Esophagus squamous epithelium (tissue), 4 donors: ENCODE measurements around the gene SETX.

Source experiments
- CTCF ChIP-seq, 6 experiments: fragments of 450-650 bp in 4 of 6; fragments of 200-600 bp in 2 of 6; sonication (generic) in 2 of 6; IDR thresholded peaks; one replicate each; pipeline ENCODE4 v1.5.1; 2016 to 2019; ENCODE audit warnings: antibody characterized with exemption in 6 of 6, mild to moderate bottlenecking in 4 of 6, moderate library complexity in 4 of 6
- POLR2A ChIP-seq, 4 donors: fragments of 450-650 bp; IDR thresholded peaks; one replicate each; pipeline ENCODE4 v1.6.1; 2017; ENCODE audit warnings: antibody characterized with exemption in 4 of 4, mild to moderate bottlenecking in 4 of 4, moderate library complexity in 3 of 4

DNA sequence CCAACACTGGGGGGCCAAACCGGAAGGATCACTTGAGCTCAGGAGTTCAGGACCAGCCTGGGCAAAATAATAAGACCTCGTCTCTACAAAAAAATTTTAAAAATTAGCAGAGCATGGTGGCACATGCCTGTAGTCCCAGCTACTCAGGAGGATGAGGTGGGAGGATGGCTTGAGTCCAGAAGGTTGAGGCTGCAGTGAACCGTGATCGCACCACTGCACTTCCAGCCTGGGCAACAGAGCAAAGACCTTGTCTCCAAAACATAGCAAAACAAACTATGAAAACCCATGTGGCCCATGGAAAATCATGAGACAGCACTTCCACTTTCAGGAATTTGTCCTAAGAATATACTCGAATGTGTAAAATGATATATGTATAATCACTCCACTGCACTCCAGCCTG lies 6.1 kb downstream of the SETX start:
- TF ChIP-seq POLR2A (IDR thresholded peaks at IDR 0.05) (no peak), CTCF (IDR thresholded peaks at IDR 0.05) (no peak)
